ENCODE results near the gene HES6.

The HES6 gene

DNA sequence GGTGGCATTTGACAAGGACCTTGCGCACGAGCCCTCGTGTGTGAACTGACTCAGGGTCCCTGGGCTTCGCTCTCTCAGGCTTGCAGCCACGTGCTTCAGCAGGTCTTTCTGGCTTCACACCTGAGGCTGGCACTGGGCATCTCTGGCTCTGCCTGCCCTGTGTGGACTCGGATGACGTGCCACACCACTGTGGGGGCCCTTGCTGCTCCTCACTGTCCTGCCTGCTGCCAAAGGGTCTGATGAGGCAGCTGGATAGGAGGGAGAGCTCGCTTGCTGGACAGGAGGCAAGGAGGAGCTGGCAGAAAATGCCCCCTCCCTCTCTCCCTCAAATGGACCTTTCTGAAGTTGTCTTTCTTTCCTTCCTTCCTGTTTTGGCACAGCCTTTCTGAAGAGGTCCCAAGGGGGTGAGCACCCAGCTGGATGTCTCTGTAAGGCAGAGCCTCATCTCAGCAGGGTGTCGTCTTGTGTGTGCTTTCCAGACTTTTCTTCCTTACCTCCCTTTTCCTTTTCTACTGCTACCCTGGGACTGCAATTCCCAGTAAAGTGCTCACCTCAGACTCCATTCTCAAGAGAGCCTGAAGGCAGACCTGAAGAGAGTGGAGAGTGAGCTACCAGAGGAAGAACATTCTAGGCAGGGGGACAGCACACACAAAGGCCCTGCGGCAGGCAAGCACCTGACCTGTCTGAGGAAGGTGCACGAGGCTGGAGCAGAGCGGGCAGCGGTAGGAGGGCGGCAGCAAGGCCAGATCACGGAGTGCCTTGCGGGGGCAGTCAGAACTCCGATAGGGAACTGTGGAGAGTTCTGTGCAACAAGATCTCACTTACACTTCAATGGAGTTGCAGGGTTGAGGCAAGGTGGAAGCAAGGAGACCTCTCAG is 43.3 kb upstream of the HES6 start:
- Histone ChIP-seq H3K36me3 (no peaks in the 10 kb centered on the region; the same call in 1 of the 2 replicates), H3K9me3 (no peaks in the 10 kb centered on the region), H3K4me1 (no peaks in the 10 kb centered on the region), H3K4me3 (ENCODE audit: low read depth, low read length) (no peak overlapping the region), H3K27me3 (no peaks in the 10 kb centered on the region)
- TF ChIP-seq, protein P1, sequence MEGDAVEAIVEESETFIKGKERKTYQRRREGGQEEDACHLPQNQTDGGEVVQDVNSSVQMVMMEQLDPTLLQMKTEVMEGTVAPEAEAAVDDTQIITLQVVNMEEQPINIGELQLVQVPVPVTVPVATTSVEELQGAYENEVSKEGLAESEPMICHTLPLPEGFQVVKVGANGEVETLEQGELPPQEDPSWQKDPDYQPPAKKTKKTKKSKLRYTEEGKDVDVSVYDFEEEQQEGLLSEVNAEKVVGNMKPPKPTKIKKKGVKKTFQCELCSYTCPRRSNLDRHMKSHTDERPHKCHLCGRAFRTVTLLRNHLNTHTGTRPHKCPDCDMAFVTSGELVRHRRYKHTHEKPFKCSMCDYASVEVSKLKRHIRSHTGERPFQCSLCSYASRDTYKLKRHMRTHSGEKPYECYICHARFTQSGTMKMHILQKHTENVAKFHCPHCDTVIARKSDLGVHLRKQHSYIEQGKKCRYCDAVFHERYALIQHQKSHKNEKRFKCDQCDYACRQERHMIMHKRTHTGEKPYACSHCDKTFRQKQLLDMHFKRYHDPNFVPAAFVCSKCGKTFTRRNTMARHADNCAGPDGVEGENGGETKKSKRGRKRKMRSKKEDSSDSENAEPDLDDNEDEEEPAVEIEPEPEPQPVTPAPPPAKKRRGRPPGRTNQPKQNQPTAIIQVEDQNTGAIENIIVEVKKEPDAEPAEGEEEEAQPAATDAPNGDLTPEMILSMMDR (IDR thresholded peaks at IDR 0.05; ENCODE audit: low read depth, low read length), result no peak
- DNase-seq, result no peak

DNA sequence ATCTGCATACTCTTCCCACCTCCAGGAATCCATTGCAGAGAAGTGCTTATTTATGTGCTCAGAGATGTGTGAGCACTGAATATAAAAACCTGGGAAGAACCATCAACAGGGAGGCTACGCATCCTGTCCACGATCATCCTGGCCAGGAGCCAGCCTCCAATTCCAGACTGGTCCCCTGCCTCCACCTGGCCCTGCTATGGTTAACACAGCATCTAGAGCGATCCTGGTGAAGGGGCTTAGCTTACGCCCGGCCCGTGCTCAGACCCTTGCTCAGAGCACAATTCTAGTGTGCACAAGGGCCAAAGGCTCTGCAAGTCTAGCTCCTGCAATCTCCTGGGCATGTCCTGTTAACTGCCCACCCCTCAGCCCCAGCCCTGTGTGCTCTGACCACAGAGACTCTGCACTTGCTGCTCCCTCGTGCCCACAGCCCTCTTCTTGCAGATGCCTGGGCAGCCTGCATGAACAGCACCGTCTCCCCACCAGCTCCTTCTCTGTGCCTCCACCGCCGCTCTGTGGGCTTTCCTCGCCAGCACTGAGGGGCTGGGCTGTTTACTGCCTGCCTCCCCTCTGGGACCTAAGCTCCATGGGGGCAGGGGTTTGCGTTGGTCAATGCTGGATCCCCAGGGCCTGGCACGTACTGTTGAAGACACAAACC is 42.1 kb upstream of the HES6 start:
- peaks cover 6% of the 10 kb centered on the region for H3K36me3 ChIP-seq
- DNase-seq, result no peak
- no peaks in the 10 kb centered on the region for H3K27me3 ChIP-seq
- no peaks in the 10 kb centered on the region for H3K4me1 ChIP-seq
- TF ChIP-seq, protein P1 (IDR thresholded peaks at IDR 0.05; ENCODE audit: low read depth, low read length), result no peak
- H3K4me3 ChIP-seq (ENCODE audit: low read depth, low read length), result no peak overlapping the region
- no peaks in the 10 kb centered on the region for H3K9me3 ChIP-seq

DNA sequence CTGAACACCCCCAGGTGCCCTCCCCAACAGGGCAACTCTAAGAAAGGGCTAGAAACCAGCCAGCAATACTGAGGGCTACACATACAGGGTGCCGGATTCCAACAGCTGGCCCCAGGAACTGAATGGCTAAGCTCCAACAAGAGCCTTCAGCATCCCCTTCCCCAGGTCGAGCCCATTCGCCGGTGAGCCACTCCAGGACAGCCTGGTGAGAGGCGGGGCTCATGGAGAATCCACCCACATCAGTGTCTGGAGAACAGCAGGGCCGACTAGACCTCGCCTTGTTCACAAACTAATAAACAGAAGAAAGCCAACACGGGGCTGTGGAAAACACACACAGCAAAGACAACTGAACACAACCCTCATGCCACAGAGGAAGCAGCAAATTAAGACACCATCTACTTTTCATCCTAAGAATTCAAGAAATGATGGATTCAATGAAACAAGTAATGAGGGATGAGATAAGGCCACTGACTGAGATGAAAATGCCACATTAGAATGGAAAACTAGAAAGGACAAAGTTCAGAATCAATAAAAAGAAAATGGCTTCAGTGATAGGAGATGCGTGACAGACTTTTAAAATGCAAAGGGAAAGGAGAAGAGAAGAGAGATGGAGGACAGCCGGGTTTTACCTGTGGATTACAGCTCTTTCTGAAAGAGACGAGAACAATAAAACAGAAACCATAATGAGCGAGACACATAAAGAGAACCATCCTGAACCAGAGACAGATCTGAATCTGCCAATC is 40.4 kb upstream of the HES6 start:
- Histone ChIP-seq H3K27me3 (no peaks in the 10 kb centered on the region), H3K4me1 (no peaks in the 10 kb centered on the region), H3K4me3 (ENCODE audit: low read depth, low read length) (no peak overlapping the region), H3K9me3 (no peaks in the 10 kb centered on the region), H3K36me3 (peaks cover 10% of the 10 kb centered on the region)
- no peak for DNase-seq
- TF ChIP-seq, protein P1 (IDR thresholded peaks at IDR 0.05; ENCODE audit: low read depth, low read length), result no peak

DNA sequence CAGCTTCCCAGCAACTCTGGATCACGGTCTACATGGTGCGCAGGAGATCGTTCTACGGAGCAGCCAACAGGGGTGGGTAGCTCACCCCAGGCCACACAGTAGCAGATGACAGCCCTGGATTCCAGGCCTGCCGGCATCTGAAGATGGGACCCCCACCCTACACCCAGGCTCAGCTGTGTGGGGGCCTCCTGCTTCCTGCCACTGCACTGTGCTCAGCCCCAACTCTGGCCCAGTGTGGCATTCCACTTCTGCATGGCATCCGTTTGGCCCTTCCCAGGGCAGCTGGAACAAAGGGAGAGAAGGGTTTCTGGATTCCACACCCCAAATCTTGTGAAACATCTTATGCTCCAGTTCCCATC is 39.5 kb upstream of the HES6 start:
- no peaks in the 10 kb centered on the region for H3K9me3 ChIP-seq
- H3K27me3 ChIP-seq, result no peaks in the 10 kb centered on the region
- no peak overlapping the region for H3K4me3 ChIP-seq (ENCODE audit: low read depth, low read length)
- H3K4me1 ChIP-seq, result no peaks in the 10 kb centered on the region
- TF ChIP-seq, protein P1 (IDR thresholded peaks at IDR 0.05; ENCODE audit: low read depth, low read length), result no peak
- DNase-seq, result no peak
- H3K36me3 ChIP-seq, result peaks cover 20% of the 10 kb centered on the region

DNA sequence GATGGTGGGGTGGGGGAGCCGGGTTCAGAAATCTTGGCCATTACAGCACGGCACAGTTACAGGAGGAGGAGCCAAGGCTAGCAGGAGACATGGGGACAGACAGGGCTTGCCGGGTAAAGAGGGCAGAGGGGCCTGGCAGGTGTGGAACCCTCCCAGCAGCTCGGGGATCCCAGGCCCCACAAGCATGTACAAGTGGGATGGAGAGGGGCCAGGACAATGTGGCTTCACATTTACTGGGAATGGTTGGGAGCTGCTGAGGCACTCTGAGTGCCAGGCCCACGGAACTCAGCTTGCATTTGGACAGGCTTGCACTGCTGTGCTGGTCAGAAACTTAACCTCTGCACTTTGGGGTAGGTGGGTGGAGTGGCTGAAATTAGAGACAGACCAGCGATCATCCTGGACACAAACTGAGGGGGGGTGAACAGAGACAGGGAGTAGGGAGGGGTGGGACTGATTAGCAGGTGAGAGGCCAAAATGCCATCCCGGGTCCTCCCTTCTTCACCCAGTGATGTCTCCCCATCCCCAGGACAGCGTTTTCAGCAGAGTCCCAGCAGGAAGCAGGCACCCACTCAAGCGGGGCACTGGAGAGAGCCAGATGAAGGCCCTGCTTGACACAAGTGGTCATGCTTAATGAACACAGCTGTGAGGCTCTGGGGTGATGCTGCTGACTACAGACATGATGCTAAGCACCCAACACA is 38.9 kb upstream of the HES6 start:
- Histone ChIP-seq H3K36me3 (peaks cover 25% of the 10 kb centered on the region), H3K4me3 (ENCODE audit: low read depth, low read length) (no peak overlapping the region), H3K9me3 (no peaks in the 10 kb centered on the region), H3K27me3 (no peaks in the 10 kb centered on the region), H3K4me1 (no peaks in the 10 kb centered on the region)
- TF ChIP-seq, protein P1 (IDR thresholded peaks at IDR 0.05; ENCODE audit: low read depth, low read length), result no peak
- no peak for DNase-seq

Measured in BE2C (cell line).